Osteocyte (in vitro differentiated cells): ENCODE measurements around the gene RORC. TPM values are rescaled to one million over a fixed set of nuclear protein-coding genes. Genes with fewer than 3 reads are reported as not detected.

Experiments
- DNase-seq: peaks from one replicate; pipeline ENCODE4 v3.0.0; 2021; ENCODE audit warnings: mixed read lengths; ENCODE audit not compliant: unreplicated experiment; ENCODE audit errors: extremely low spot score
- H3K27ac Mint-ChIP-seq: one replicate; pipeline ENCODE4 v1.8.0; 2021; ENCODE audit warnings: mild to moderate bottlenecking, mixed read lengths; ENCODE audit not compliant: unreplicated experiment
- H3K27me3 Mint-ChIP-seq: one replicate; pipeline ENCODE4 v1.8.0; 2021; ENCODE audit warnings: mixed read lengths; ENCODE audit not compliant: unreplicated experiment
- H3K36me3 Mint-ChIP-seq: one replicate; pipeline ENCODE4 v1.8.0; 2021; ENCODE audit warnings: mixed read lengths; ENCODE audit not compliant: unreplicated experiment
- H3K4me1 Mint-ChIP-seq: one replicate; pipeline ENCODE4 v1.8.0; 2021; ENCODE audit warnings: mixed read lengths; ENCODE audit not compliant: unreplicated experiment
- H3K4me3 Mint-ChIP-seq: one replicate; pipeline ENCODE4 v1.8.0; 2021; ENCODE audit warnings: mild to moderate bottlenecking, moderate library complexity, mixed read lengths; ENCODE audit not compliant: unreplicated experiment
- H3K9me3 Mint-ChIP-seq: one replicate; pipeline ENCODE4 v1.8.0; 2021; ENCODE audit warnings: mixed read lengths; ENCODE audit not compliant: unreplicated experiment
- total RNA-seq: library from RNA; stranded (reverse); gene quantifications from 2 replicates; pipeline ENCODE4 v1.2.1, GENCODE V29; 2021
- TF ChIP-seq, protein P1 (sequence below): fragments of 200-600 bp; sonication (generic); IDR thresholded peaks from 2 replicates; pipeline ENCODE4 v1.5.0; 2021; ENCODE audit warnings: antibody characterized with exemption, mild to moderate bottlenecking, moderate library complexity

The RORC gene
- total RNA-seq, 1 donor from 2014 or later, result not detected

DNA sequence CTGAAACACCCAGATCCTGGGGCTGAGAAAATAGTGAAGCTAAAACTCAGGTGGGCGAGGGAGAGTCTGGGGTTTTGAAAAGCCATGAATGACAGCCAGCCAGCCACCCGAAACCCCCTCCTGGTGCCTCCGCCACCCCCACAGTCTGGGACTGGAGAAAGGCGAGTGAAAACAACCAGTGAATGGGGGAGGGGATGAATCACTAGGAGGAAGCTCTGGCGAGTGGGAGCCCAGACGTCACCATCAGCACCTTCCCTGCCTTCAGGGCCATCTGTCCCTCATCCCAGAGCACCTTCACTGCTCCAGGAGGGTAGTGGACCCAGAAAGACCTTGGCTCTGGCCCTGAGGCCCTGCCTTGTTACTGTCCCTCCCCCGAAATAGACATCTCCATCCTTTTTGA, 9.2 kb downstream of the RORC start:
- Mint-ChIP-seq H3K27ac (no peak overlapping the region), H3K4me3 (no peak overlapping the region)

GRCh38 chr1:151820940-151821339, 10.7 kb downstream of the RORC start:
- H3K9me3 Mint-ChIP-seq, result no peaks in the 10 kb centered on the region
- no peaks in the 10 kb centered on the region for H3K36me3 Mint-ChIP-seq
- TF ChIP-seq, protein P1, sequence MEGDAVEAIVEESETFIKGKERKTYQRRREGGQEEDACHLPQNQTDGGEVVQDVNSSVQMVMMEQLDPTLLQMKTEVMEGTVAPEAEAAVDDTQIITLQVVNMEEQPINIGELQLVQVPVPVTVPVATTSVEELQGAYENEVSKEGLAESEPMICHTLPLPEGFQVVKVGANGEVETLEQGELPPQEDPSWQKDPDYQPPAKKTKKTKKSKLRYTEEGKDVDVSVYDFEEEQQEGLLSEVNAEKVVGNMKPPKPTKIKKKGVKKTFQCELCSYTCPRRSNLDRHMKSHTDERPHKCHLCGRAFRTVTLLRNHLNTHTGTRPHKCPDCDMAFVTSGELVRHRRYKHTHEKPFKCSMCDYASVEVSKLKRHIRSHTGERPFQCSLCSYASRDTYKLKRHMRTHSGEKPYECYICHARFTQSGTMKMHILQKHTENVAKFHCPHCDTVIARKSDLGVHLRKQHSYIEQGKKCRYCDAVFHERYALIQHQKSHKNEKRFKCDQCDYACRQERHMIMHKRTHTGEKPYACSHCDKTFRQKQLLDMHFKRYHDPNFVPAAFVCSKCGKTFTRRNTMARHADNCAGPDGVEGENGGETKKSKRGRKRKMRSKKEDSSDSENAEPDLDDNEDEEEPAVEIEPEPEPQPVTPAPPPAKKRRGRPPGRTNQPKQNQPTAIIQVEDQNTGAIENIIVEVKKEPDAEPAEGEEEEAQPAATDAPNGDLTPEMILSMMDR, result no peak
- no peak for DNase-seq
- H3K27ac Mint-ChIP-seq, result no peak overlapping the region
- no peaks in the 10 kb centered on the region for H3K4me1 Mint-ChIP-seq
- peaks cover 14% of the 10 kb centered on the region for H3K27me3 Mint-ChIP-seq
- H3K4me3 Mint-ChIP-seq, result no peak overlapping the region

More for the DNA sequence above, 9.2 kb downstream of the RORC start:
- Mint-ChIP-seq H3K9me3 (no peaks in the 10 kb centered on the region), H3K27me3 (peaks cover 11% of the 10 kb centered on the region), H3K4me1 (no peaks in the 10 kb centered on the region), H3K36me3 (no peaks in the 10 kb centered on the region)
- TF ChIP-seq, protein P1, result no peak
- no peak for DNase-seq

DNA sequence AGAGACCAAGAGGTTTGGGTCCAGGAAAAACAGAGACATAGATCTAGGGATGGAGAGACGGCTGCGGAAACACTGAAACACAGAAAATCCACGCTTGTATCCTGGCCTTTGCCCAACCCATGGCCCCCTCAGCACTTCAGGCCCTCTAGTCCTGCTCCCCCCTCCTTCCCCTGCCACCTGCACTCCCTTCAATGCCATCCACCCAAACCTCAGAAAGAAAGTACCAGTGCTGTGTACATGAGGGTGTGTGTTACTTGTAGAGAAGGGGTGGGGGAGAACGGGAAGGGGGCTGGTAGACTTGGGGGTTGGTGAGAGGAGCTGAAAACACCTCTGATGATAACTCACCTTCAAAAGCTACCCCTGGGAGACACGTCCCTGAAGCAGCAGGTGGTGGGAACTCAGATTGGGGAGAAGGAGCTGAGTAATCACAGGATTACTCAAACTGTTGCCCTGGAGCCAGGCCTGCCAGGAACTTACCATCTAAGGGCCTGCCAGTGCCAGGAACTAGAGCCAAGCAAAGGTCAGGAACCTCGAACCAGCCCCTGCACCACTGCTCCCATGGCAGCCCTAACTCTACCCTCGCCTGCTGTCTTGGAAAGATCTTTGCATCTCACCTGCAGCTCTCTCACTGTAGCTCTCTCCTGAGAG, 11.5 kb downstream of the RORC start:
- no peaks in the 10 kb centered on the region for H3K36me3 Mint-ChIP-seq
- H3K9me3 Mint-ChIP-seq, result no peaks in the 10 kb centered on the region
- H3K4me1 Mint-ChIP-seq, result no peaks in the 10 kb centered on the region
- H3K27me3 Mint-ChIP-seq, result peaks cover 7% of the 10 kb centered on the region
- H3K27ac Mint-ChIP-seq, result no peak overlapping the region
- no peak for DNase-seq
- TF ChIP-seq, protein P1, result no peak
- no peak overlapping the region for H3K4me3 Mint-ChIP-seq

GRCh38 chr1:151819227-151819835, 12.3 kb downstream of the RORC start:
- no peaks in the 10 kb centered on the region for H3K36me3 Mint-ChIP-seq
- H3K9me3 Mint-ChIP-seq, result no peaks in the 10 kb centered on the region

DNA sequence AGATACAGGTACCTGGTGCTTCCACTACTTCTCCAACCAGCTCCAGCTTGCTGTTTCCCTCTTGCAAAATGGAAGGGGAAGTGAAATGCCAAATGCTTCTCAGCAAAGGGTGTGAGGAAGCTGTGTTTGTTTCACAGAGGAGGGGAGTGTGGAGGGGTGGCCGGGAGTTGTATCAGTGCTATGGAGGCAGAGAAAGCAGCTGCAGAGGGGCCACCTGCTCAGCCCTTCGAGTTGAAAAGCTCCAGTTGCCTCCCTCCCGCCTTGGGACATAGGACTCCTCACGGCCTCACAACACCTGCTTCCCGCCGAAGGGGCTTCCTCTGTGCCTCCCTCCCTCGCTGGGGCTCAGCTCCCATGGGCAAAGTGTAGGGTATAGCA, 14.3 kb downstream of the RORC start:
- no peak for DNase-seq

More at GRCh38 chr1:151819227-151819835, 12.3 kb downstream of the RORC start:
- Mint-ChIP-seq H3K4me3 (no peak overlapping the region), H3K27me3 (peaks cover 5% of the 10 kb centered on the region), H3K4me1 (no peaks in the 10 kb centered on the region), H3K27ac (no peak overlapping the region)
- DNase-seq, result no peak
- TF ChIP-seq, protein P1, result no peak

More for the DNA sequence above, 14.3 kb downstream of the RORC start:
- no peaks in the 10 kb centered on the region for H3K9me3 Mint-ChIP-seq
- TF ChIP-seq, protein P1, result no peak
- H3K4me1 Mint-ChIP-seq, result no peaks in the 10 kb centered on the region
- peaks cover 7% of the 10 kb centered on the region for H3K27me3 Mint-ChIP-seq
- no peak overlapping the region for H3K27ac Mint-ChIP-seq
- H3K4me3 Mint-ChIP-seq, result no peak overlapping the region
- H3K36me3 Mint-ChIP-seq, result no peaks in the 10 kb centered on the region
